ENCODE measurements around the gene MYLK2.

Gene MYLK2

DNA sequence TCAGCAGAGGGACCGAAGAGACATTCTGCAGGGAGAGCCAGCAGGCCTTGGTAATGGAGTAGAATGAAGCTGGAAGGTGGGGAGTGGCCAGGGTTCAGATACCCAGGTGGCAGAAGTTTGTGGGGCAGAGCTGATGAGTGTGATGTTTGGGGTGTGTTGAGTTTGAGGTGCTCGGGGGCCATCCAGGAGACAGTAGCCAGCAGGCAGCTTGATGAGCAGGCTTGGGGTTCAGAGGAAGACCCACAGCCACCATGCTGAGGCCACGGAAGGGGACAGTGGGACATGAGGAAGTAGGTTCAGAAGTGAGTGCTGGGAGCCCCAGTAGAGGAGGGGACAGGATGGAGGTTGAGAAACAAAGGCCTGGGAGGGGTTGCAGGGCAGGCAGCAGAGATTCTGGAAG is 37.4 kb downstream of the MYLK2 start:
- DNase-seq (ENCODE audit: low spot score) = no peak

- DNase-seq (ENCODE audit: low spot score) = no peak
These were observed 39.0 kb downstream of the MYLK2 start for GRCh38 chr20:31857861-31858759.

GRCh38 chr20:31858760-31859083 is 39.6 kb downstream of the MYLK2 start:
- no peak for DNase-seq (ENCODE audit: low spot score)

DNA sequence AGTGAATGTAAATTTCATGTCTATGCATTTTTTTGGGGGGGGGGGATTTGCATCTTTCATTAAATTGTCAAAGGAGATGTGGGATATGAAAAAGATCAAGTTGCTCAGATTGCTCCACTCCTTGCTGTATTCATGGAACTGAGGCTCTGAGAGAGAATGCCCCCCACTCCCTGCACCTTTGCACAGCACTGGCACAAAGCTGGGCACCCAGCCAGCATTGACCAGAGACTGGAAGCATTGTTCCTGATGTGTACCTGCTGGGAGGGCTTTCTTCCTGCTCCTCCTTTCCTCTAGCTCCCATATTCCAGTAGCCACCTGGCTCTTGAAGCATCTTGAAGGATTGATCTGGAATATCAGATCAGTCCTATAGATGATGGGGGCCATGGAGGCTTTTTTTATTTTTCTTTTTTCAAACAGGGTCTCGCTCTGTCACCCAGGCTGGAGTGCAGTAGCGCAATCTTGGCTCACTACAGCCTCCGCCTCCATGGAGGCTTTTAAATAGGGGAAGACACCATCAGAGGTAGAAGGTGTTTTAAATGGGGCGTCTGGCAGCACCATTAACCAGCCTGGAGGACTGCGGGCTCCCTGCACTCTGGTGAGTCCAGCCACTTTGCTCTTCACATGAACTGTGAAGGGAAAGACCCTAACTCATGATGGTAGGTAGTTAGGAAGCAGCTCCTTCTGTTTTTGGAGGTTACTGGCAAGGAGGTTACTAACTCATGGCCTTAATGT is 40.3 kb downstream of the MYLK2 start:
- no peak for DNase-seq (ENCODE audit: low spot score)

DNA sequence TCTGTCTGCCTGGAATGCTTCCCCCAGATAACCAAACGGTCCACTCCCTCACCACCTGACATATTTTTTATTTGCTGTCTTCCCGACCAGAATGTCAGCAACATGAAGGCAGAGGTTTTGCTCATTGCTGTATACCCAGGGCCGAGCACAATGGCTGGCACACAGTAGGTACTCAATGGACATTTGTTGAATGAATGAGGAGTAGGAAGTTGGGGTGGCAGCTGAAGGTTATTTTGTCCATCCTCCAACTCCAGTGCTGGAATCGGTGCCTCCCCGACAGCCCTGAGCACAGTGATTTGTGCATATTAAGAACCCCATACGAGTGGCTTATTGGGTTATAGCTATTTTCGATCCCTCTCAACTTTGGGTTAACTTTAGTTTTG is 40.8 kb downstream of the MYLK2 start:
- DNase-seq (ENCODE audit: low spot score) = no peak

DNA sequence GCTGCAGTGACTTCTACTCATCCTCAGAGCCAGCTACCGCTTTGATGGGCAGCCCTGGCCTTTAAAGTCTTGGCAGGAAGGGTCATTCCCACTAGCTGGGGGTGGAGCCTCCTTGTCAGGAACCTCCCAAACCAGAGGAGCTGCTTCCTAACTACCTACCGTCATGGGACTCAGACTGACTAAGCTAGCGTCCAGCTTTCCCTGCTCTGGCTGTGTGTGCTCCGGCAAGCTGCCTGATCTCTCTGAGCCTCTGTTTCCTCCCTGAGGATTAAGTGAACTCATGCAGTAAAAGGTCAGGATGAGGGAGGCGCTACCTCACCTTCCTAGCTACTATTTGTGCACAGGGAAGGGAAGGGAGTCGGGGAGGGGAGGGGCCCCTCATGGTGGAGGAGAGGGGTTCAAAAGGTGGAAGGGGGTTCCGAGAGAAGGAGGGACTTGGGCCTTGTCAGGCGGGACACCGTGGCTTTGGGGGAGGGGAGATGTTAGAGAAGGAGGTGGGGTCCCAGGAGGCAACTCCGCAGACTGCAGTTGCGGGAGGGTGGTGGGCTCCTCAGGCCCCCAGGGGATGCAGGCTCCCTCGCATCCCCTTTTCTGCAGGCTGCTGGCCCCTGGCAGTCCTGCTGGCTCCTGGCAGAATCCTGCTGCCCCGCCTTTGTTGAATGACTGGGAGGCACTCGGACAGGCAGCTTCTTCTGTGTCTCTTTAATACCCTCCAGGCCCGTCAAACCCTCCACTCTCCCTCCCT is 41.4 kb downstream of the MYLK2 start:
- no peak for DNase-seq (ENCODE audit: low spot score)

GRCh38 chr20:31861135-31861384 is 41.9 kb downstream of the MYLK2 start:
- no peak for DNase-seq (ENCODE audit: low spot score)

- peak; percentile 45 for DNase-seq (ENCODE audit: low spot score)
These were observed 42.4 kb downstream of the MYLK2 start for GRCh38 chr20:31861385-31862156.

DNA sequence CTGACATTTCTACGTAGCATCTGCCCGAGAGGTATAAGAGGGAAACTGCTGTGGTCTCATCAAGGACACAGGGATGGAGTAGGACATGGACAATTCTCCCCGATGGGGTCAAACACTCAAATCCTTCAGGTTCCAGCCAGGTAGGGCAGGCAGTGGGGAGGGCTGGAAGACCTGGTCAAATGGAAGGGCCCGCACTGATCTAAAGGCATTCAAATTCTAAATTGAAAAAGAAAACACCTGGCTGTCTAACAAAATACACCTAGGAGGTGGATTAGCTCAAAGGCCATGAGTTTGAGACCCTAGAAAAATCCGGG is 43.0 kb downstream of the MYLK2 start:
- DNase-seq (ENCODE audit: low spot score) = no peak

DNA sequence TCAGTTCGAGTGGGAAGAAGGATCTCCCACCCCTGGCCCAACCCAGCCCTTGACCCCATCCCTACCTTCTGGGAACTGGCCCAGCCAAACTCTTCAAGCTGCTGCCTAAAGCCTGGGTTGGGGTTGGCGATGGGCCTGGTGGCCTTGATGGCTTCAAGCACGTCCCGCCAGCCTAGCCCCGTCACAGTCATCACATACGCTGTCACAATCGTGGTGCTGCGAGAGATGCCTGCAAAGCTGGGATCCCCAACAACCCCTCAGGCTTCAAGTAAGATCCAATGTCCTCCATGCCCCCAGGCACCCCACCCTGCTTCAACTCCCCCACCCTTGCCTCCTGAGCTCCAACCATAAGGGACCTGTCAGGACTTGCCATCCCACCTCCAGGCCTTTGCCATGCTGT is 43.4 kb downstream of the MYLK2 start:
- no peak for DNase-seq (ENCODE audit: low spot score)

DNA sequence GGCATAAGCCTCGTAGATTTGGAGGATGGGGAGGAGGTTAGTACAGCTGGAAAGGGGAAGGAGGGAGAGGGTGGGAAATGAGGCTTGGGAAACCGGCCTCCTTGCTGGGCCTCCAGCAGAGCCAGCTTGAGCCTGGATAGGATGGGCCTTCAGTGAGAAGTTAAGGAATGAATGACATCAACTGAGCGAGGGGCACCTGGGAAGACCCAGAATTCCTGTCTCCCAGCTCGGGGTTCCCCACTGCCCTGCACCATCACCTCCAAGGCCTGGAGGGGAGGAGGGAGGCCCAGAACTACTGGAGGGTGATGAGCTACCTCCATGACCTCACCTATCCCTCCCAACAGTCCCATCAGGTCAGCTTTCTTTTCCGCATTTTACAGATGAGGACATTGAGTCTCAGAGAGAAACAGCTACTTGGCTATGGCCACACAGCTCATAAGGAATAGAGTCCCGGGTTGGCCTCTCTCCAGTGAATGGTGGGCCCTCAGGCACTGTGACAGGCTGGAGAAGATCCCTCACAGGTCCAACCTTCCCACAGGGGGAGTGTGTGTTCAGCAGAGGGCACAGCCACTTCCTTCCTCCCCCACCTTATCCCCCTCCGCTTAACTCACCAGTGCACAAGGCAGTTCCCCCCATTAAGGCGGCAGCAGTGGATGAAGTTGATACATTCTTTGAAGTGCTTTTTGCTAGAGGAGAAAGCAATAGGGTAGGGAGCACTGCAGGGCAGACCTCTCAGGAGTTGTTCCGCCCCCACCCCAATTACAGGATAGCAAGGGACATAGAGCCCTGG is 44.3 kb downstream of the MYLK2 start:
- no peak for DNase-seq (ENCODE audit: low spot score)

DNA sequence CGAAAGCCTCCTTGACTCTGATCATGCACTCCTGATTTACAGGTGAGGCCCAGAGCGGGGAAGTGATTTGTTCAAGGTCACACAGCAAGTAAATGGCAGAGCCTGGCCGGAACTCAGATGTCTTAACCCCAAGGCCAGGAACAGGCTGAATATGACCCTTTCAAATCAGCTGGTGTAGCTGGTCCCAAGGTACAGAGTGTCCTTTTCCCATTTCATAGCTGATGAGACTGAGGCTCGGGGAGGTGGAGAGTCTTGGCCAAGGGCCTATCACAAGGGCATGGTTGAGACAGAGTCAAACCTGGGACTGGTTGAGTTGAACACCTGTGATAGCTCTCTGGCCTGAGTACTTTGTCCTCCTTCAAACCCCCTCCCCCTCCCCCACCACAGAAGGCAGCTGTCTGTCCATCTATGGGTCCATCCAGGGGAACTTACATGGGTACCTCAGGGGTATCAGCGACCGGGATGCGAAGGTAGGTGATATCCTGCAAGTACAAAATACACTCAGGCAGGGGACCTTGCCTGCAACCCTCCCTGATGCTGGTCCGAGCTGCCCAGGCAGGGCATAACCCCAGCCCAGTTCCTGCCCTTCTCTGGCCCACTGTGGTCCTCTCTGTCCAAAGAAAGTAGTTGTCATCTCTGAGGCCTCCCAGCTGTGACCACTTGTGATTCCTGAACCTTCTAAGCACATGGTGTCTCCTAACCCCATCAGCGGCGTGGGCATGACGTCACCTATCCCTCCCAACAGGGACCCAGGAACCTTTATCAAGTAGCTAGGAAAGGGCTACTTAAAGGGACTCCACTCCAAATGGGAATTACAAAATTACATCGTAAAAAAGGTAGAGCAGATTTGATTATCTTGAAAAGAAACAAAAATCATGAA is 45.6 kb downstream of the MYLK2 start:
- DNase-seq (ENCODE audit: low spot score) = no peak

- no peak for DNase-seq (ENCODE audit: low spot score)
These were observed 47.1 kb downstream of the MYLK2 start for GRCh38 chr20:31866221-31866620.

GRCh38 chr20:31868853-31869672 is 49.9 kb downstream of the MYLK2 start:
- DNase-seq (ENCODE audit: low spot score) = no peak

DNA sequence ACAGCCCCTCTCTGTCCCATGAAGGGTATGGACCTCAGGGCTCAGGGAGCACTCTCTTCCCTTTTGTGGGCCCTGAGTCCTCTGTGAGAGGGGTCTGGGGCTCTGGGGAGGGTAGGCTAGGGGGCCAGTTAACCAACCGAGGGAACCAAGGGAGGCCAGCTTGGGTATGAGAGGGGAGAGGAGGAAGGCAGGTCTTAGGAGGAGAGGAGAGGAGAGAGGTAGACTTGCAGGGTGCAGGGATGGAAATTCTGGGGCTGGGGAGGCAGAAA is 50.5 kb downstream of the MYLK2 start:
- no peak for DNase-seq (ENCODE audit: low spot score)

DNA sequence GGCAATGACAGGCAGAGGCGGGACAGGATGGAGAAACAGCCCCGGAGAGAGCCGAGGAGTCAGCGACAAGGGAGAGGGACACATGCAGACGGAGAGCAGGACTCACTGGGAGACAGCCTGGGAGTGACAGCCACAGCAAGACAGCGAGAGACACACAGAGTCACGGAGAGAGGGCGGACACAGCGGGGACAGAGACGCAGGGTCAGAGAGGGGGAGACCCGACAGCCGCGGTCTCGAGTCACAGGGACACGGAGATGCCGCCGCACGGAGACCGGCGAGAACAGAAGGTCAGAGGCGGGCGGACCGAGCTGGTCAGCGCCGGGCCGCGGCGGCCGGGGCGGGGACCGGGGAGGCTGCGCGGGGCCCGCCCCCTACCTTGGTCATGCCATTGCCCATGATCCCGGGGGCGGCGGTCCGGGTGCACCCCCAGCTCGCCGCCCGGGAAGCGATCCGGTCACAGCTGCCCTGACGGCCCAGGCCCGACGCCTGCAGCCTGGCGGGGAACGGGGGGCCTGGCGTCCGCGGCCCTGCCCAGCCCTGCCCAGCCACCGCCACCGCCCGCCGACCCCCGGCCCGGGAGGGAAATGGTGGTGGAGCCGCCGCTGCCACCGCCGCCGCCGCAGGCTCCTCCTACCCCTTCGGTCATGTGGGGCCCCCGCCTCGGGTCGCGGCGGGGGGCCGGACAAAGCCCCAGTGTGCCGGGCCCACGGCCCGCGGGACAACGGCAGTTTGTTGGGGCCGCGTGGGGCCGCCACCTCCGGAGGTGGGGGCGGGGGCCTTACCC is 51.0 kb downstream of the MYLK2 start, which contains the start of the genes DUSP15 and TTLL9:
Gene DUSP15 (minus strand): TSS at position 586 of the 784 bp plus-strand sequence. CDS start 190 bp downstream, at position 396.
Gene TTLL9 (plus strand): TSS at position 693 of the 784 bp plus-strand sequence. CDS start 493 bp downstream, outside the sequence.
- DNase-seq (ENCODE audit: low spot score) = peak; percentile 68

- no peak for DNase-seq (ENCODE audit: low spot score)
These were observed 51.8 kb downstream of the MYLK2 start for GRCh38 chr20:31870726-31871617.

- DNase-seq (ENCODE audit: low spot score) = no peak
These were observed 52.4 kb downstream of the MYLK2 start for GRCh38 chr20:31871618-31871954.
